ENCODE data around the gene INTS15.
A peak's percentile ranks its signal among the peaks of the same experiment; 100 is the strongest.
"Not testable (repeated sequence)": the region's sequence is repeated elsewhere in the genome, so short reads cannot be mapped to it uniquely, and the experiment has no call there.

Gene INTS15

GRCh38 chr7:6577369-6578113, 12.3 kb upstream of the INTS15 start, which contains the start of gene ZDHHC4:
Gene ZDHHC4, plus strand, starts transcription at chr7:6577454. Its CDS starts 3,108 bp downstream, at chr7:6580562.
- DNase-seq (ENCODE audit: low read depth in 3 of 3) = peak; percentile 83 to 85 (median 83)

- no peak for DNase-seq (ENCODE audit: low read depth in 3 of 3)
These were observed 11.4 kb upstream of the INTS15 start for GRCh38 chr7:6578114-6579084.

- no peak for DNase-seq (ENCODE audit: low read depth in 3 of 3)
These were observed 10.4 kb upstream of the INTS15 start for GRCh38 chr7:6579446-6579845.

GRCh38 chr7:6585746-6586432, 3.9 kb upstream of the INTS15 start:
- DNase-seq (ENCODE audit: low read depth in 3 of 3) = not testable (repeated sequence)

- no peak for DNase-seq (ENCODE audit: low read depth in 3 of 3)
These were observed 1.3 kb upstream of the INTS15 start for GRCh38 chr7:6588566-6588965.

GRCh38 chr7:6589151-6589828, 531 bp upstream of the INTS15 start:
- no peak for DNase-seq (ENCODE audit: low read depth in 3 of 3)

- no peak for DNase-seq (ENCODE audit: low read depth in 3 of 3)
These were observed 857 bp downstream of the INTS15 start for GRCh38 chr7:6590645-6591110.

- no peak for DNase-seq (ENCODE audit: low read depth in 3 of 3)
These were observed 10.3 kb downstream of the INTS15 start for GRCh38 chr7:6600093-6600492.

- DNase-seq (ENCODE audit: low read depth in 3 of 3) = no peak
These were observed 14.6 kb downstream of the INTS15 start for GRCh38 chr7:6604458-6604857.

GRCh38 chr7:6606866-6607583, 17.2 kb downstream of the INTS15 start:
- DNase-seq (ENCODE audit: low read depth in 3 of 3) = no peak

GRCh38 chr7:6607651-6608051, 17.8 kb downstream of the INTS15 start:
- no peak for DNase-seq (ENCODE audit: low read depth in 3 of 3)

- DNase-seq (ENCODE audit: low read depth in 3 of 3) = no peak
These were observed 18.3 kb downstream of the INTS15 start for GRCh38 chr7:6608081-6608480.

- no peak for DNase-seq (ENCODE audit: low read depth in 3 of 3)
These were observed 19.0 kb downstream of the INTS15 start for GRCh38 chr7:6608794-6609193.

GRCh38 chr7:6612819-6613218, 23.0 kb downstream of the INTS15 start:
- no peak for DNase-seq (ENCODE audit: low read depth in 3 of 3)

- no peak for DNase-seq (ENCODE audit: low read depth in 3 of 3)
These were observed 23.9 kb downstream of the INTS15 start for GRCh38 chr7:6613706-6614105.

- DNase-seq (ENCODE audit: low read depth in 3 of 3) = no peak
These were observed 25.3 kb downstream of the INTS15 start, which contains the start of gene ZNF853 for GRCh38 chr7:6614953-6615722. Gene ZNF853, plus strand, starts transcription at chr7:6615610. Its CDS starts 565 bp downstream, at chr7:6616175.

GRCh38 chr7:6615723-6616555, 26.1 kb downstream of the INTS15 start:
- DNase-seq (ENCODE audit: low read depth in 3 of 3) = no peak

- DNase-seq (ENCODE audit: low read depth in 3 of 3) = no peak
These were observed 27.2 kb downstream of the INTS15 start for GRCh38 chr7:6616854-6617643.
